DND-41 (cell line): ENCODE results near the gene DCAF11.

ENCODE experiments used
- CTCF ChIP-seq: IDR thresholded peaks from 2 replicates; pipeline ENCODE4 v1.5.1; 2012; ENCODE audit warnings: borderline replicate concordance, low read length, moderate library complexity, mild to moderate bottlenecking; ENCODE audit not compliant: poor library complexity, severe bottlenecking; ENCODE audit errors: extremely low read depth
- EZH2 ChIP-seq: IDR thresholded peaks from 3 replicates; pipeline ENCODE4 v1.6.1; 2012; ENCODE audit warnings: borderline replicate concordance, low read depth, mild to moderate bottlenecking, moderate library complexity, low read length, inconsistent platforms; ENCODE audit not compliant: severe bottlenecking

- no peak for TF ChIP-seq CTCF
- no peak for TF ChIP-seq EZH2
These were observed 42.3 kb downstream of the DCAF11 start for GRCh38 chr14:24156840-24157239.
